ENCODE results near the gene MLNR. TPM values are rescaled to one million over a fixed set of nuclear protein-coding genes. Genes with fewer than 3 reads are reported as not detected.

The MLNR gene
- polyA plus RNA-seq, 3 donors: 0.12 TPM; not detected in 2

DNA sequence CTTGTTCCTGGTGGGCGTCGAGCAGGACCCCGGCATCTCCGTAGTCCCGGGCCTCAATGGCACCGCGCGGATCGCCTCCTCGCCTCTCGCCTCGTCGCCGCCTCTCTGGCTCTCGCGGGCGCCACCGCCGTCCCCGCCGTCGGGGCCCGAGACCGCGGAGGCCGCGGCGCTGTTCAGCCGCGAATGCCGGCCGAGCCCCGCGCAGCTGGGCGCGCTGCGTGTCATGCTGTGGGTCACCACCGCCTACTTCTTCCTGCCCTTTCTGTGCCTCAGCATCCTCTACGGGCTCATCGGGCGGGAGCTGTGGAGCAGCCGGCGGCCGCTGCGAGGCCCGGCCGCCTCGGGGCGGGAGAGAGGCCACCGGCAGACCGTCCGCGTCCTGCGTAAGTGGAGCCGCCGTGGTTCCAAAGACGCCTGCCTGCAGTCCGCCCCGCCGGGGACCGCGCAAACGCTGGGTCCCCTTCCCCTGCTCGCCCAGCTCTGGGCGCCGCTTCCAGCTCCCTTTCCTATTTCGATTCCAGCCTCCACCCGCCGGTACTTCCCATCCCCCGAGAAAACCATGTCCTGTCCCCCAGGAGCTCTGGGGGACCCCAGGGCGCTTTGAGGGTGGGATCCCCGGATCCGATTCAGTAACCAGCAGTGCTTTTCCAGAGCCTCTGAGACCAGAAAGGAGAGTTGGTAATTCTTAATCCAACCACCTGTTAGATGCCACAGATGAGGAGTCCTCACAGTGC lies 885 bp downstream of the MLNR start:
- DNase-seq (ENCODE audit: extremely low read depth in 1 of 11, low read depth in 9 of 11, low spot score in 4 of 11): peak in 1 of 11 donors; percentile 13

DNA sequence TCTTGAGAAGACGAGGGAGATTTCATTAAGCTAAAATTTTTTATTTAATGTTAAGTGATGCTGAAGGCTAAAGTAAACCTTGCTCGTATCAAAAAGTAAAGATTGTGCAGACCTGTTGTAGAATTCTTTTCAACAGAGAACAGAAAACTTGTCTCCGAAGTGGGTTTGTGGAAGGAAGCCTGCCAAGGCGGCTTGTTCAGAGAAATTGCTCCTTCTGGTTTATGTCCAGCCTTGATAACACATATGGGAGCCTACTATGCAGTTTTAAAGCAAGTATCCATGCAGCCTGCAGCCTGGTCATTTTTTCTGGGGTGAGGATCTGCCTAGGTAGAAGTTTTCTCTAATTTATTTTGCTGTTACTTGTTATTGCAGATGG lies 1.4 kb downstream of the MLNR start:
- DNase-seq (ENCODE audit: extremely low read depth in 1 of 11, low read depth in 9 of 11, low spot score in 4 of 11): no peak

DNA sequence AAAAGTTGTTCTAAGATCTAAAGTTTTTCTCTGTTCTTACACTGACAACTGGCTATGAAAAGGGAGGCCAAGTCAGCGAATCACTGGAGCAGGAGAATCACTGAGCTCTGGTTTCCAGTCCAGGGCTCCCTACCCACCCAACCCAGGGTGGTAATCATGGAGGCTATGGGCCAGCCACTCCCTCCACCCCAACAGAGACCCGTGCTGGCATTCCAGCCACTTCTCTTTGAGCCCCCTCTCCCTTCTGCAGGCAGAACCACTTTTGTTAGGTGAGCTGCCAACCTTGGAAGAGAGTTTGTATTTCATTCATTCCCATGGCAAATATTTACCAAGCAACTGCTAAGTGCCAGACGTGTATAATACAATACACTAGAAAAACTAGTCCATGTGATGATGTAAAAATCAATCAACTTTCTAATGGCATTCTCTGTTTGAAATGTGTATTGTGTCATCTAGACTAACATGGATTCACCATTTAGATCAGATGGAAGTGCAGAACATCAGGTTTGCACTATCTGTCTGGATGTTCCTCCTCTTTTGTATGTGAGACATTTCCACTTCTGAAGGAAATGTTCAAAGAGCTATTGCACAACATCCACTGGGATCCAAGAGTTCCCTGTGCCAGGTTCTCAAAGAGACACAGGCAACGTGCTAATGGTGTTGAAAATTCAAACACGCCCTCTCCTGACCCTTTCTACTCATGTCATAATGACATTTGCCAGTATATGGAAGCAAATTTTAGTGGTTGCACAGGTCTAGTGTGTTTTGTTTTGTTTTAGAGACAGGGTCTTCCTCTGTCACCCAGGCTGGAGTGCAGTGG lies 5.3 kb downstream of the MLNR start:
- no peak for DNase-seq (ENCODE audit: extremely low read depth in 1 of 11, low read depth in 9 of 11, low spot score in 4 of 11)

DNA sequence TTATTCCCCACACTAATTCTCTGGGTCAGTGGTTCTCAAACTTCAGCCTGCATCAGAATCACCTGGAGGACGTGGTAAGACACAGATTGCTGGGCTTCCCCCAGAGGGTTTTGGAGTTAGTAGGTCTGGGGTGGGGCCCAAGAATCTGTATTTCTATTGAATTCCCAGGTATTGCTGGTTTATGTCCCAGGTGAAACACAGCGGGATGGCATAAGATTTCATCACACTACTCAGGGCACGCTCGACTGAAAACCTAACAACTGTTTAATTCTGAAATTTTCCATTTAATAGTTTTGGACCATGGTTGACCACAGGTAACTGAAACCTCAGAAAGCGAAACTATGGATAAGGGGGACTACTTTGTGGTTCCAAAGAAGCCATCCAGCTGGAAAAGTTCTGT lies 6.5 kb downstream of the MLNR start:
- no peak for DNase-seq (ENCODE audit: extremely low read depth in 1 of 11, low read depth in 9 of 11, low spot score in 4 of 11)

DNA sequence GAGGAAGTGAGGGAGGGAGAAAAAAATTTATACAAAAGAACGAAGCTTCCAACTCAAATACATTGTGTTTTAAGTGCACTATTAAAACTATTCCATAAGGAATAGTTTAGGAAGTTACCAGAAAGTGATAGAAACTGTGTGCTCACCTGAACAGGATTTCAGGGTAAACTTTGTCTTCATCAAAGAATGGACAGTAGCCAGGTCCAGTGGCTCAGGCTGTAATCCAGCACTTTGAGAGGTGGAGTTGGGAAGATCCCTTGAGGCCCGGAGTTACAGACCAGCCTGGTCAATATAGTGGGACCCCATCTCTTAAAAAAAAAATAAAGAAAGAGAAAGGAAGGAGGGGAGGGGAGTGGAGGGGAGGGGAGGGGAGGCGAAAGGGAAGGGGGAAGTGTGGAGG lies 14.6 kb downstream of the MLNR start:
- DNase-seq (ENCODE audit: extremely low read depth in 1 of 11, low read depth in 9 of 11, low spot score in 4 of 11): no peak

DNA sequence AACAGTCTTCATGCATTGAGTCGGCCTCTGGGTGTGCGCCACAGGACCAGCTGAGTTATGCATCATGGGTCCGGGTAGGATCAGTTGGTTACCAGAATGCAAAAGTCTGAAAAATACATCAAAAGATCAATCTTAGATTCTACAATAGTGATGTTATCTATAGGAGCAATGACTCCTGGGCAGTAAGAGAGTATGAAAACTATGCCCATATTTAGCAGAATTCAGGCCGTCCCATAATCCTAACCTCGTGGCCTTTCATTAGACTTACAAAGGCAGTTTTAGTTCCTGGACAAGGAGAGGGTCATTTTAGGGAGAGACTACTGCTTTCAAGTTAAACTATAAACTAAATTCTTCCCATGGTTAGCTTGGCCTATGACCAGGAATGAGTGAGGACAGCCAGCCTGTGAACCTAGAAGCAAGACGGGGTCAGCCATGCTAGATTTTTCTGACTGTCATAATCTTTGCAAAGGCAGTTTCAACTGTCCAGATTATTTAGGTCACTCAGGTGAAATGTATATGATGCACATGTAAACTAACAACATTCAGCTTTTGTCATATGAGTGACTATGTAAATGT lies 15.8 kb downstream of the MLNR start:
- no peak for DNase-seq (ENCODE audit: extremely low read depth in 1 of 11, low read depth in 9 of 11, low spot score in 4 of 11)

DNA sequence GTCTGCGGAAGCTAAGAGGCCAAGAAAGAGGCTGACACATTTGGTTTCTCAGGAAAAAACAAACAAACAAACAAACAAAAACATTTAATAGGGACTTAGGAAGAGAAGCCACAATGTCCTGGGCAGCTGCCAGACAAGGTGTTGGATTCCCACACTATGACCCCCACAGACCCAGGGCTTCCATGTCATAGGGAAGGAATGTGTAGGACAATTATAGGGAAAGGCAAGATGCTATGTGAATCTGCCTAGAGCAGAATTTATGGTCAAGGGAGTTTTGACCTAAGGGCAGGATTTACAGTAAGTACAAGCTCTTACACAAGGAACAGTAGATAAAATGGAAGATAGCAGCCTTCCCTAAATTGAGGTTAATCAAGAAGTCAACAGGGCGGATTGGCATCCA lies 18.5 kb downstream of the MLNR start:
- DNase-seq (ENCODE audit: extremely low read depth in 1 of 11, low read depth in 9 of 11, low spot score in 4 of 11): no peak

DNA sequence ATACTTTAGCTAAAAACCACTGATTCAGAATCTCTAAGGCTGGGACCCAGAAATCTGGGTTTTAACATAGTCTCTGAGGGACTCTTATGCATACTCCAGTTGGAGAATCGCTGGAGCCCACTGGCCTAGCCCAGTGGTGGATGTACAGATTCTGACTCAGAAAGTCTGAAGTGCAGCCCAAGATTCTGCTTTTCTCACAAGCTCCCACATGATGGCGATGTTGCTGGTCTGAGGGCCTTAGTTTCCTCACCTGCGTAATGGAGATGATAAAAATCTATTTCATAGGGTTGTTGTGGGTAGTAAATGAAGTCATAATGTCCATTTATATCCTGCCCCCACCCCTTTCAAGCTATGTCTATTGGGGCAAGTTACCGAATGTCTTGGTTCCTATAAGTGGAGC lies 19.9 kb downstream of the MLNR start:
- DNase-seq (ENCODE audit: extremely low read depth in 1 of 11, low read depth in 9 of 11, low spot score in 4 of 11): no peak

- DNase-seq (ENCODE audit: extremely low read depth in 1 of 11, low read depth in 9 of 11, low spot score in 4 of 11): no peak
Measured at GRCh38 chr13:49241296-49241695, 21.2 kb downstream of the MLNR start.

- peak in 1 of 11 donors; percentile 2 for DNase-seq (ENCODE audit: extremely low read depth in 1 of 11, low read depth in 9 of 11, low spot score in 4 of 11)
Measured at GRCh38 chr13:49245101-49245500, 25.0 kb downstream of the MLNR start.

- peak in 1 of 11 donors; percentile 8 for DNase-seq (ENCODE audit: extremely low read depth in 1 of 11, low read depth in 9 of 11, low spot score in 4 of 11)
Measured at GRCh38 chr13:49246850-49247642, 26.9 kb downstream of the MLNR start.

DNA sequence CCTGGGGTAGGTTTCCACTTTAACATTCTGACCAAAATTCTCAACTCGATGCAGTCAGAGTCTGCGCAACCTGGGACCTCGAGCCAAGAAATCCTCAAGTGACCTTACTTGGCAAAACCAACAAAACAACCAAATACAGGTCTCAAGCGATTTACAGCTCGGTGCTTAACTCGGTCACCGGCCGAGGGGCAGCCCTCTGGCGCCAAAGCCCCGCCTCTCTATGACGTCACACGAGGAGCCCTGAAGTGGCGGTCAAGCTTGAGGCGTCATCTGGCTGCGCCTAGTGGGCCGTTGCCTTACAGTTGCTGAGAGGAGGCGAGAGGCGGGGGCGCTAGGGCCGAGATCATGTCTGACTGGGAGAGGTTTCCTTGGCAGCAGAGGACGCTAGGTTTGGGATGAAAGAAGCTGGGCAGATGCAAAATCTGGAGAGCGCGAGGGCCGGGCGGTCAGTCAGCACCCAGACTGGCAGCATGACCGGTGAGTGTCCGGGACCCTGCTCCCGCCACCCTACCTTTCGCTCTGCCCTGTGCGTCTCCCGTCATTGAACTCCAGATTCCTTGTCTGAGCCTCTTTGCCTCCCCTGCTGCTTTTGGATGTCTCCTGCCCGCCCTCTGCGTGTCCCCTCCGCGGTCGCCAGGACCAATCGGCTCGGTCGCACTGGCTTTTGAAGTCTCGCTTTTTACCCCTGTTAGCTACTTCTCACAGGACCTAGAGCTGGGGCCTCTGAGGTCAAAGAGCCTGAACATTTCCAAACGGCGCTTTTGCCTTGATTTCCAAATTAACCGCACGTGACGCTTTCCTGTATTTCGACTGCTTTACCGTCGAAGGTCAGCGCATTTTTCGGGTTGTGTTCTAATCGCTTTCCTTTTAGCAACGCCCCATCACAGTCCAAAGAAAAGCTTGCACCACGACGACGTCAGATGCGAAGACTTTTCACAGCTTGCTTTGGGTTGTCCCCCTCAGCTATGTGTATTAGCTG lies 27.8 kb downstream of the MLNR start, which contains the start of gene CDADC1:
CDADC1 (plus strand) TSS at position 283 of the 979 bp plus-strand sequence; CDS start at position 396, 113 bp downstream.
- DNase-seq (ENCODE audit: extremely low read depth in 1 of 11, low read depth in 9 of 11, low spot score in 4 of 11): peak; percentile 92 to 98 (median 97)

DNA sequence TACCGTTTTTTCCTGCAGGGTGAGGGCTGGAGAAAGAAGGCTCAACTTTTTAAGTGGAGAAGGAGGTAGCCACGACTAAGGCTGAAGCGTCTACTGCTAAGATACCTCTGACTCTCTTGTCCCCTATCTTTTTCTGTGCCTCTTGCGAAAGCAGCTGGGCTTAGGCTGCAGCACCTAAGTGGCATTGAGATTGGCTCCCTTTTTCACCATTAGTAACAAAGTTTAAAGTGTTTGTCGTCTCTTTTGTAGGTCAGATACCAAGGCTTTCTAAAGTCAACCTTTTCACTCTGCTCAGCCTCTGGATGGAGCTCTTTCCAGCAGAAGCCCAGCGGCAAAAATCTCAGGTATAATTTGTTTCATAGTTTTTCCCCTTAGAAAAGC lies 28.5 kb downstream of the MLNR start:
- DNase-seq (ENCODE audit: extremely low read depth in 1 of 11, low read depth in 9 of 11, low spot score in 4 of 11): no peak

GRCh38 chr13:49251326-49251725 lies 31.2 kb downstream of the MLNR start:
- no peak for DNase-seq (ENCODE audit: extremely low read depth in 1 of 11, low read depth in 9 of 11, low spot score in 4 of 11)

GRCh38 chr13:49253310-49253709 lies 33.2 kb downstream of the MLNR start:
- no peak for DNase-seq (ENCODE audit: extremely low read depth in 1 of 11, low read depth in 9 of 11, low spot score in 4 of 11)

GRCh38 chr13:49254007-49254406 lies 33.9 kb downstream of the MLNR start:
- no peak for DNase-seq (ENCODE audit: extremely low read depth in 1 of 11, low read depth in 9 of 11, low spot score in 4 of 11)

- DNase-seq (ENCODE audit: extremely low read depth in 1 of 11, low read depth in 9 of 11, low spot score in 4 of 11): no peak
Measured at GRCh38 chr13:49256841-49257240, 36.7 kb downstream of the MLNR start.

GRCh38 chr13:49258089-49258796 lies 38.1 kb downstream of the MLNR start:
- DNase-seq (ENCODE audit: extremely low read depth in 1 of 11, low read depth in 9 of 11, low spot score in 4 of 11): no peak

All from renal cortex interstitium (tissue), 11 donors.